ENCODE measurements around the gene BCAS1.

BCAS1 gene

GRCh38 chr20:54047720-54048119 lies 22.7 kb downstream of the BCAS1 start:
- DNase-seq = no peak

- DNase-seq = no peak
Observed at GRCh38 chr20:54047048-54047447, 23.3 kb downstream of the BCAS1 start.

- no peak for DNase-seq
Observed at GRCh38 chr20:54044156-54044555, 26.2 kb downstream of the BCAS1 start.

GRCh38 chr20:54043076-54043967 lies 27.1 kb downstream of the BCAS1 start:
- no peak for DNase-seq

GRCh38 chr20:54042021-54042420 lies 28.4 kb downstream of the BCAS1 start:
- no peak for DNase-seq

- no peak for DNase-seq
Observed at GRCh38 chr20:54041336-54041735, 29.1 kb downstream of the BCAS1 start.

GRCh38 chr20:54040531-54040930 lies 29.9 kb downstream of the BCAS1 start:
- no peak for DNase-seq

GRCh38 chr20:54038961-54039360 lies 31.4 kb downstream of the BCAS1 start:
- DNase-seq = no peak

GRCh38 chr20:54037525-54037924 lies 32.9 kb downstream of the BCAS1 start:
- no peak for DNase-seq

- no peak for DNase-seq
Observed at GRCh38 chr20:54029643-54030042, 40.8 kb downstream of the BCAS1 start.

GRCh38 chr20:54029176-54029575 lies 41.2 kb downstream of the BCAS1 start:
- DNase-seq = no peak

- no peak for DNase-seq
Observed at GRCh38 chr20:54028276-54029011, 42.0 kb downstream of the BCAS1 start.

GRCh38 chr20:54027704-54028103 lies 42.7 kb downstream of the BCAS1 start:
- no peak for DNase-seq

- DNase-seq = no peak
Observed at GRCh38 chr20:54026295-54027064, 43.9 kb downstream of the BCAS1 start.

- DNase-seq = no peak
Observed at GRCh38 chr20:54025251-54025771, 45.1 kb downstream of the BCAS1 start.

- DNase-seq = no peak
Observed at GRCh38 chr20:54023406-54023805, 47.0 kb downstream of the BCAS1 start.

GRCh38 chr20:54021446-54022235 lies 48.8 kb downstream of the BCAS1 start:
- DNase-seq = no peak

- DNase-seq = no peak
Observed at GRCh38 chr20:54020868-54021267, 49.5 kb downstream of the BCAS1 start.

- no peak for DNase-seq
Observed at GRCh38 chr20:54020348-54020747, 50.0 kb downstream of the BCAS1 start.

GRCh38 chr20:54019585-54019984 lies 50.8 kb downstream of the BCAS1 start:
- DNase-seq = no peak

GRCh38 chr20:54019127-54019526 lies 51.3 kb downstream of the BCAS1 start:
- DNase-seq = no peak

GRCh38 chr20:54017846-54018245 lies 52.5 kb downstream of the BCAS1 start:
- no peak for DNase-seq

Data from stimulated activated naive CD4-positive, alpha-beta T cell treated with Interleukin-2 at 50 U/mL for 16 hours (primary cell).